GM12873 (cell line): Measurements from ENCODE around the gene SIK3.

Experiments used
- CTCF ChIP-seq: IDR thresholded peaks from 2 replicates; pipeline ENCODE4 v1.5.1; 2012; ENCODE audit warnings: low read depth, mild to moderate bottlenecking, moderate library complexity, low read length, control low read depth; ENCODE audit not compliant: insufficient read depth; ENCODE audit errors: missing control alignments

SIK3 gene

DNA sequence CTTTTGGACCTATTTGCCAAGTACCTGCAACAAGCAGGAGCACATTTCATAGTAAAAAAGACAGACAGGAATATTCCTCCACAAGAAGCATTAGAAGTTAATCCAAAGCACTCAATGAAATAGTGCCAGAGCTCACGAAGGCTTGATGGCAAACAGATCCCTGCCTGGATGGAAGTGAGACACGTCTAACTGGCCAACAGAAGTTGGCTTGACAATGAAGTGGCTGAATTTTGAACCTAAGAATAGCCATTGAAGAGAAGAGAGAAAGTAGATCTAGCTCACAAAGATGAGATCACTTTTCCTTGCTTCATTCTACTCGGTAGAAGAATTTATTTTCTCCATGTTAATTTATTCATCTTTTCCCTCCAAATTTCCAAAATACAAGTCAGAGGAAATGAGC lies 230.2 kb downstream of the SIK3 start:
- TF ChIP-seq CTCF: no peak

DNA sequence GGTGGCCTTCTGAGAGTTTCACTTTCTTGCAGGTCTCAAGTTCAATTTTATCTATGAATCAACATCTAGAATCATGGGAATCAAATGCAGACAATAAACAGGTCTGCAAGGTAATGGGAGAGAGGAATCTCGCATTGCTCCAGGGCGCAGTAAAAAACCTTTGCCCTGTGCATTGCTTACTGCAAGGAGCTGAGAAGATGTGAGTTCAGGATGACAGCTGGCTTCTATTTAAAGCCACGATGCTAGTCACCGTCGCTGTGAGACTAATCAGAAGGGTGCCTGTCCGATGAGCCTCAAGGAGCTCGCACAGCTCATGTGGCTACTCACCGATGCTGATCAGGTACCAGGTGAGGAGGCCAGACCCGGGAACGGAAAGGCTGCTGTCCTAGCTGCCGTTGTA lies 230.6 kb downstream of the SIK3 start:
- no peak for TF ChIP-seq CTCF

DNA sequence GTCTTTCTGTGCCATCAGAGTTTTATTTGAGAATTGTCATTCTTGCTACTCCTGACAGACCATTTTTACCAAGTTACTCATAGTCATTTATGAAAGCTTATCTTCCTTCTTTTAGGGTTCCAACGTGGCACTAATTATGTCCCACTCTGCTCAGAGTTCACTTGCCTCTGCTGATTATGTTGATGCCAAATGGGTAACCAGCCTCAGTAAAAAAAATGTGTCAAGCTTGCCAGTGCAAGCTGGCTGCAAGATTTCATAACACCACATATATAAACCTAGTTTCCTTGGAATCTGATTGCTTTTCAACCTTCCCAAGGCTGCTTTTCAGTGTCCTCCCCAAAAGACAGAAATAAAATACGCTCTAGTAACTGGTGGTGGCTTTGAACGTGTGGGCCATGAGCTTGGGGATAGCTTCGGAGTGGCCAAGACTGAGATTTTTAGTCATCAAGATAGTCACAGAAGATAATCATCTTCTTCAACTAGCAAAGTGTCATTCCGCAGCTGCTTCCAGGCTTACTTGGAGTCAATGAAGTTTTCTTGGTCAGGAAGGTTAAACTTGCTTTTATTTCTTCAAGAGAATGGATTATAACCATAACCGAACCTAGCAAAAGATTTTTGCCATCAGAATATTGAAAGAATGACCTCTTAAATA lies 231.3 kb downstream of the SIK3 start:
- no peak for TF ChIP-seq CTCF

GRCh38 chr11:116865696-116866095 lies 232.5 kb downstream of the SIK3 start:
- no peak for TF ChIP-seq CTCF

DNA sequence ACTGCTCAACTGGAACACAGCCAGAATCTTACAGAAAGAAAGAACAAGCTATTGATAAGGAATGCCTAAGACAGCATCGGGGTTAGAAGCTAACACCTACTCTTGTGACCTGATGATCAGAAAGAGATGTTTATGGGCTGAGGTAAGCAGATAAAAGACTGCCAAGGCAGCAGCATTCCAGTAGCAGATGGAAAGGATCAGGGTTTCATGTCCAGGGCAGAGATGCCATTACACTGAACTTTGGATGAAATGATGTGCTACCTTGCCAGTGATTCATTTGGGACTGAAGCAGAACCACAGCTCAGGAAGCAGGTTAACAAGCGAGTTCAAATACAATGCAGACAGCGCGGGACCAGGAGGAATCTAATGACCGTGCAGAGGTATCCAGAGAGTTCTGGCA lies 233.7 kb downstream of the SIK3 start:
- no peak for TF ChIP-seq CTCF

DNA sequence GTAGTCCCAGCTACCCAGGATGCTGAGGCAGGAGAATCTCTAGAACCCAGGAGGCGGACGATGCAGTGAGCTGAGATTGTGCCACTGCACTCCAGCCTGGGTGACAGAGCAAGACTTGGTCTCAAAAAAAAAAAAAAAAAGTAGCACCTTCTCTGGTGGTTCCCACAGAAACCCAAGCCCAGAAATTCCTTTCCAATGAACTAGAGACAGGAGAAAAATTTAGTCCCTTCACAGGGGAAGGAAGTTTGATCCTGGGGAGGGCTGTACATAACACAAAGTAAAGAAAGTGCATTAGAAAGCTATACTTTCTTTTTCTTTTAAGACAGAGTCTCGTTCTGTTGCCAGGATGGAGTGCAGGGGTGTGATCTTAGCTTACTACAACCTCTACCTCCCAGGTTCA lies 235.3 kb downstream of the SIK3 start:
- TF ChIP-seq CTCF: no peak

DNA sequence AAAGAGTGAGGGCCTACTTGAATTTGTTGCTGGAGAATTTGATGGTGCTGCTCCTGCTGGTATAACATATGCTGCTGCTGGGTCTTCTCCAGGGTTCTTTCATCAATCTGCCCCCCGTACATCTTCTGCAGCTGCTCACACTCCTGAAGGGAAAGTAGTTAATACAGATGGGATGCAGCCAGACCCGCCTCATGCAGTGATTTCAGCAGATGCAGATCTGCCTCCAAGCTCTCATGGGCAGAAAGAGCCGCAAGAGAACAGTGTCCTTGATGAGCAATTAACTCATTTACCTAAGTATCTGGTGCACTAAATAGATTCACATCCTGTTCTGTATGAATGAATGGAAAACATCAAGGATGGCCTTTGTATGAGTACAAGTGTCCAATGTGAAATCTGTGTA lies 236.0 kb downstream of the SIK3 start:
- TF ChIP-seq CTCF: no peak

DNA sequence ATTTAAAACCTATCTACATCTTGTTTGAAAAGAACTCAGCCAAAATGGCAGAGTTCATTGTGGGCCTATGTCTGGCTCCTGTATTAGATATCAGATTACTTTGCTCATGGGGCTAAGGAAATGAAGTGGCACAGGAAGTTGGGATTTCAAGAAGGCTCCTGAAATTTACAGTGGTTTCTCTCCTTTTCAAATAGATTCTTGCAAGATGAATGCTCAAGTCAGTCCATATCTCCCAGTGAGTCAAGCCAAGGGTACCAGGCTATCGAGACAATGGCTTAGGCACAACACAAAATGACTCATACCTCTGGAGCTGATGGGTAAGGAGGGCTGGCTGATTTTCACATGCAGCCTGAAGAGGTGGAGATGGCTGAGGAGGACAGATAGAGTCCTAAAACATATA lies 236.7 kb downstream of the SIK3 start:
- TF ChIP-seq CTCF: no peak
